HG03103 (cell line): Measurements from ENCODE around the gene MSLN.
A peak's percentile ranks its signal among the peaks of the same experiment; 100 is the strongest.

Source experiments
- ATAC-seq: cut with Tn5 transposase; IDR thresholded peaks from one replicate; pipeline ENCODE4 v1.9.1; 2021; ENCODE audit warnings: low read depth; ENCODE audit not compliant: unreplicated experiment

Gene MSLN

DNA sequence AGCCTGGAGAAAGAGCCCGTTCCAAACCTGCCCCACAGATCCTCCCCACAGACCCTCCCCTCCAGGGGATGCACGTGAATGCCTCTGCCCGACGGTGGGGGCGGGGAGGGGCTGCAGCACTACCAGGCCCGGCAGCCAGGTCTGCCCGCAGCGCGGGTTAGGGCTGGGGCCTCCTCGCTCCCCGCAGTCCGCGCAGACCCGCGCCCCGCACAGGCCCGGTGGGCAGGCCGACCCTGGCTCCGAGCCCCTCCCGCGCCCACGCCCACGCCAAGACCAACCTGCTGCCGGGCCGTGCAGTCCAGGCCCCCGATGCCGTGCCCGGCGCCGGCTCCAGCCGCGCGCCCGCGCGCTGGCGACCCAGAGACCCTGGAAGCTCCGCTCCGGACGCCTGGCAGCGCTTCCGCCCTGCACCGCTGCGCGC is 27.5 kb downstream of the MSLN start, which contains the start of gene RPUSD1:
TSS of gene RPUSD1 (minus strand) at position 404 of the 421 bp plus-strand sequence. CDS start 644 bp downstream, outside the sequence.
- peak; percentile 18 for ATAC-seq

DNA sequence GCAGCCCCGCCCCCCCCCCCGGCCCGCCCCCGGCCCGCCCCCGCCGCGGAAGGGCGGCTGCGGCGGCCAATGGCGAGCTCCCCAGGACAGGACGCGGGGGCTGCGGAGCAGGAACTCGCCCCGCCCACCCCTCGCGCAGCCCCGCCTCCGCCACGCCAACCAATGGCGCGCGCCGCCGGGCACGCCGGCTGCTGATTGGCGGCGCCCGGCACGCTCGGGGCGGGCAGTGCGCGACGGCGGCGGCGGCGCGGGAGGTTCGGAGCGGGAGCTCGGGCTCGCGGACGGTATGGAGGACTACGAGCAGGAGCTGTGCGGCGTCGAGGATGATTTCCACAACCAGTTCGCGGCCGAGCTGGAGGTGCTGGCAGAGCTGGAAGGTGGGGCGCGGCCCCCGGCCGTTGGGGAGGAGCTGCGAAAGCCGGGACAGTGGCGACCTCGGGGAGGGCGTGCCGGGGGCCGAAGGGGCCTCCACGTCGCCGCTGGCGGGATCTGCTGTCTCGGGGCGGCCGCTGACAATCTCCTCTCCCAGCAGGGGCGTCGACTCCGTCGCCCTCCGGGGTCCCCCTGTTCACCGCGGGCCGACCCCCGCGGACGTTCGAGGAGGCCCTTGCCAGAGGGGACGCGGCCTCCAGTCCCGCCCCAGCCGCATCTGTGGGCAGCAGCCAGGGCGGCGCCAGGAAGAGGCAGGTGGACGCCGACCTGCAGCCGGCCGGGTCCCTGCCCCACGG is 28.0 kb downstream of the MSLN start, which contains the start of gene CHTF18:
TSS of gene CHTF18 (plus strand) at position 222 of the 728 bp plus-strand sequence. CDS start at position 287, 65 bp downstream.
- peak; percentile 75 for ATAC-seq

DNA sequence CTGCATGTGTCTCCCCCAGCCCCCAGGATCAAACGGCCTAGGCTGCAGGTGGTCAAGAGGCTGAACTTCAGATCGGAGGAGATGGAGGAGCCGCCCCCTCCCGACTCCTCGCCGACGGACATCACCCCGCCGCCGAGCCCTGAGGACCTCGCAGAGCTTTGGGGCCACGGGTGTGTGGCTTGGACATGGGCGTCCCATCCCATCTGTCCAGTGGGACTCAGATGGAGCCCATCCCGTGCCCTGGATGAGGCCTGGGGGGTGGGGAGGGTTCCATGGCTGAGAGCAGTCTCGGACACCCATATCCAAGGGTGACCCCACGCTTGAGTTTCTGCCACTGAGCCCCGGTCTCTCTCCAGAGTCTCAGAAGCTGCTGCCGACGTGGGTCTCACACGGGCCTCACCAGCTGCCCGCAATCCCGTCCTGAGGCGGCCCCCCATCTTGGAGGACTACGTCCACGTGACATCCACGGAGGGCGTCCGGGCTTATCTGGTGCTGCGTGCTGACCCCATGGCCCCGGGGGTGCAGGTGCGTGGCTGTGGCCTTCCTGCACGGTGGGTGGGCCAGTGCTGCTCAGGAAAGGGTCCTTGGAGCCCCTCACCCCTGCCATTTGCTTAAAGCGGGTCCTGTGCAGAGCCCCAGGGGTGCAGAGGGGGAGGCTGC is 28.8 kb downstream of the MSLN start:
- ATAC-seq: no peak

DNA sequence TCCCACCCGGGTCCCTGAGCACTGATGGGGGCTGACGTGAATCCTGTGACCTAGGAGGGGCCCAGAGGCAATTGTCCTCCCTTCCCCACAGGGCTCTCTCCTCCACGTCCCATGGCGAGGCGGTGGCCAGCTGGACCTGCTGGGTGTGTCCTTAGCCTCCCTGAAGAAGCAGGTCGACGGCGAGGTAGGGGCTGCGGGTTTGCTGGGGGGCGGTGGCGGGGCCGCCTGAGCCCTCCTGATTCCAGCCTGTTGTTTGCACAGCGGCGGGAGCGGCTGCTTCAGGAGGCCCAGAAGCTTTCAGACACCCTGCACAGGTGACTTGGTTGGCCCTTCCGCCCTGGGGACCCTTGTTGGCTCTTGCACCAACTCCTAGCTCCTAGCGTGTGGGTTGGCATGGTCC is 29.6 kb downstream of the MSLN start:
- ATAC-seq: no peak

DNA sequence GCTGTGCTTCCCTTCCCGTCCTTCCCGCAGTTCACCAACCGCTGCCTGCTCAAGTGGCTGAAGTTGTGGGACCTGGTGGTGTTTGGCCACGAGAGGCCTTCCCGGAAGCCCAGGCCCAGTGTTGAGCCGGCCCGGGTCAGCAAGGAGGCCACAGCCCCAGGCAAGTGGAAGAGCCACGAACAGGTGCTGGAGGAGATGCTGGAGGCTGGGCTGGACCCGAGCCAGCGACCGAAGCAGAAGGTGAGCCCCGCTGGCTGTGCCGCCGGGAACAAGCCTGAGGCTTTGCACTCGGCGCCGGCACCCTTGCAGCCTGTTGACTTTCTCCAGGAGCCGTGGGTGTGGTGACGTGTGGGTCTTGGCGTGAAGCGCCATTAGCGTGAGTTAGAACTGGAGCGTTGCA is 30.6 kb downstream of the MSLN start:
- no peak for ATAC-seq

DNA sequence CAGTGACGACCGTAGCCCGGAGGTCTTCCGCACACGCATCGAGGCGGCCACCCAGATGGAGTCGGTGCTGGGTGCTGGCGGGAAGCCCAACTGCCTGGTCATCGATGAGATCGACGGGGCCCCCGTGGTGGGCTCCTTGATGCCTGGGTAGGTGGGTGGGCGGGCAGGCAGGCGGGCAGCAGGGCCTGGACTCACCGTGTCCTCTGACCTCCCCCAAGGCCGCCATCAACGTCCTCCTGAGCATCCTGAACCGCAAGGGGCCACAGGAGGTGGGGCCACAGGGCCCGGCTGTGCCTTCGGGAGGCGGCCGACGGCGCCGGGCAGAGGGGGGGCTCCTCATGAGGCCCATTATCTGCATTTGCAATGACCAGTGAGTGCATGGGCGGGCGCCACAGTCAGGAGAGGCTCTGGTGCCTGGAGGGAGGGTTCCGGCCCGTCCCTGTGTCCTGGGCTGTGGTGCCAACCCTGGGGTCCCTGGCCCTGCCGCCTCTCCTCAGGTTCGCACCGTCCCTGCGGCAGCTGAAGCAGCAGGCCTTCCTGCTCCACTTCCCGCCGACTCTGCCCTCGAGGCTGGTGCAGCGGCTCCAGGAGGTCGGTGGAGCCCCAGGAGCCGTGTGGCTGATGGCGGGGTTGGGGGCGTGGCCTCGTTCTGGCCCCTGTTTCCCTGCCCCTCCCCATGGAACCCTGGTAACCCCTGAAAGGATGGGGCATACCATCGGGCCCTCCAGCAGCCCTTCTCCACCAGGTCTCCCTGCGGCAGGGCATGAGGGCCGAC is 31.9 kb downstream of the MSLN start:
- ATAC-seq: no peak

DNA sequence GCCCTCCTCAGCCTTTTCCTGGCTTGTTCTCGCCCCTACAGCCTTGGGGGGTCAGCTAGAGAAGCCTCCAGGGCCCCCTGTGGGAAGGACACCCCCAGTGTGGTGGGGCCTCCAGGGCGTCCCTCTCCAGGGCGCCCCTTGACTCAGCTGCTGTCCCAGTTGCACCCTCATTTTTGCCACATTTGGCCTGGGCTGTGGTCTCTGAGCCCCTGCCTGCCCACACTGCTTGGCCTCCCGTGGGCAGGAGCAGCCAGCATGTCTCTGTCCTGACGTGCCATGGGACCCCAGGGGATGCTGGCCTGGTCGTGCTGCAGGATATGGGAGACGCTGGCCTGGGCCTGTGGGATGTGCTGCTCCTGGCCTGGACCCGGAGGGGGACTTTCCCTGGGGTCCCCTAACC is 32.9 kb downstream of the MSLN start:
- no peak for ATAC-seq

DNA sequence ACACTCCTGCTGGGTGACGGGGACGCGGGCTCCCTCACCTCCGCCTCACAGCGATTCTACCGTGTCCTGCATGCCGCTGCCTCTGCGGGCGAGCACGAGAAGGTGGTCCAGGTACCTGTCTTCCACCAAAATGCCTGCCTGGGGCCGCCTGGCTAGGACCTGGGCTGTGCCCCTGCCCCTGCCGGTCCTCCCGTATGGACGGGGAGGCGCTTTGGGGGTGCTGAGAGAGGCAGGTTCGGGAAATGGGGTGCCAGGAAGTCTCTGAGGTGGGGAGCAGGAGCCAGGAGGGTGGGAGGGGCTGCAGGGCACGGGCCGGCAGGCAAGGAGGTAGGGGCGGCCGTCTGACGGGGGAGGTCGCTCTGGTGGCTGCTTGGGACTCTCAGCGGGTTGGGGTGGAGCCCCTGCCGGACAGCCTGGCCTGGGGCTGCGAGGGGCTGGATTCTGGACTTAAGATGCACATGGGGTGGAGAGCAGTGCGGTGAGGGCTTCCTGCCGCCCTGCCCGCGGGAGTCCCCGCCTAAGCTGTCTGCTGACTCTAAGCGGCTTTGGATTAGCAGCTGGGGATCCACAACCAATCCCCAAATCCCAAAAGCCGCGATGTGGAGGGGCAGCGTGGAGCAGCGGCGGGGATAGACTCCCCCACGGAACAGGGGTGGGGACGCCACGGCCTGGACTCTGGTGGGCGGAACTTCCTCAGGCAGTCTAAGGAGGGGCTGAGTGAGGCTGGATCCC is 33.7 kb downstream of the MSLN start:
- no peak for ATAC-seq

DNA sequence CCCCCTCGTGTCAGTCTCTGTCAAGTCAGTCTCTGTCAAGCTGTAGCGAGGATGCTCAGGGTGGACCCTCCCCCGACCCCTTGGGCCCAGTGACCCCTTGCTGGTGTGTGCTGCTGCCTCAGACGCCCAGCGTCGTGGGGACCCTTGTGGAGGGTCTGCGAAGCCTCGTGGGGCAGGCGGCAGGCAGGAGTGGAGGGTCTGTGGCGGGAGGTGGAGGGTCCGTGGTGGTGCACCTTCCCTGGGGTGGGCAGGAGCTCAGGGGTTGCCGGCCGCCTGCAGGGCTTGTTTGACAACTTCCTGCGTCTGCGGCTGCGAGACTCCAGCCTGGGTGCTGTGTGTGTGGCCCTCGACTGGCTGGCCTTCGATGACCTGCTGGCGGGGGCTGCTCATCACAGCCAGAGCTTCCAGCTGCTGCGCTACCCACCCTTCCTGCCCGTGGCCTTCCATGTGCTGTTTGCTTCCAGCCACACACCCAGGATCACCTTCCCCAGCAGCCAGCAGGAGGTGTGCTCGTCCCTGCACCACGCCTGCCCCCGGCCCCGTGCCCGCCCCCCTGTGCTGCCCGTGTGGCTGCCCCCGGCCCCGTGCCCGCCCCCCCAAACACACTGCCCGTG is 34.4 kb downstream of the MSLN start:
- no peak for ATAC-seq

DNA sequence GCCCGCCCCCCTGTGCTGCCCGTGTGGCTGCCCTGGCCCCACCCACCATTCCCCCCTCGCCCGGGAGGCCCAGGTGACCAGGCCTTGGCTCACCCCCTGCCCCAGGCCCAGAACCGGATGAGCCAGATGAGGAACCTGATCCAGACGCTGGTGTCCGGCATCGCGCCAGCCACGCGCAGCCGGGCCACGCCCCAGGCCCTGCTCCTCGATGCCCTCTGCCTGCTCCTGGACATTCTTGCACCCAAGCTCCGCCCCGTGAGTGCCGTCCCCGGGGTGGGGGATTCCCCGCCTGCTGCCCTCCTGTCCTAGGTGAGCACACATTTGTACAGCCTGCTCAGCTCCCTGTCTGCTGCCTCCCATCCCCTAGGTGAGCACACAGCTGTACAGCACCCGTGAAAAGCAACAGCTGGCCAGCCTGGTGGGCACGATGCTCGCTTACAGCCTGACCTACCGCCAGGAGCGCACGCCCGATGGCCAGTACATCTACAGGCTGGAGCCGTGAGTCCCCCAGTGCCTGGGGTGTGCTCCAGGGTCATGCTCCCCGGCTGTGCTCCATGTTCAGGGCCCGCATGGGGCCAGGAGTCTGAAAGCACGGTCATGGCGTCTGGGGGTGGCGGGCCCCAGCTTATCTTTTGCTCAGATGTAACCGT is 35.2 kb downstream of the MSLN start:
- no peak for ATAC-seq

DNA sequence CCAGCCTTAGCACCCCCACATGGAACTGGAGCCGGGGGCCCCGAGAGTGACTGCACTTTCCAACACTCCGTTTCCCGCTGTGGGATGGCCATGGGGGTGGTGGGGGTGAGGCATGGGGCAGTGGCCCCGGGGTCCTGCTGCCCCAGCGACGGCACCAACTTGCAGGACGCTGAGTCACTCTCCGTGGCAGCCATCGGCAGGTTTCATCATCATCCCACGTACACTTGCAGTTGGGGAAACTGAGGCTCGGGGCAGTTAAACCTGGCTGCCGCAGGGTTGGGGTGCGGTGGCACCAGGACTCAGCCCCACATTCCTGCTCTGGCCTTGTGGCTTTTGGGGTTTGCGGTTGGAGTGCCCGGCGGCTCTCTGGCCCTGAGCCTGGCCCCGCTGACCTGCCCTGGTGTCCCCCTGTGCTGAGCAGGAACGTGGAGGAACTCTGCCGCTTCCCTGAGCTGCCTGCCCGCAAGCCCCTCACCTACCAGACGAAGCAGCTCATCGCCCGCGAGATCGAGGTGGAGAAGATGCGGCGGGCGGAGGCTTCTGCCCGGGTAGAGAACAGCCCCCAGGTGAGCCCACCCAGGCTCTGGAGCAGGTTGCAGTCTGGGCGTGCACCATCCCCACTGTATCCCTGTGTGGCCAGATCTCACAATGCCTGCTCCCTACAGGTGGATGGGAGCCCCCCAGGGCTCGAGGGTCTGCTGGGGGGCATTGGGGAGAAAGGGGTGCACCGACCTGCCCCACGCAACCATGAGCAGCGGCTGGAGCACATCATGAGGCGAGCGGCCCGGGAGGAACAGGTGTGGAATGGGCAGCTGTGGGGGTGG is 36.0 kb downstream of the MSLN start:
- ATAC-seq: no peak

DNA sequence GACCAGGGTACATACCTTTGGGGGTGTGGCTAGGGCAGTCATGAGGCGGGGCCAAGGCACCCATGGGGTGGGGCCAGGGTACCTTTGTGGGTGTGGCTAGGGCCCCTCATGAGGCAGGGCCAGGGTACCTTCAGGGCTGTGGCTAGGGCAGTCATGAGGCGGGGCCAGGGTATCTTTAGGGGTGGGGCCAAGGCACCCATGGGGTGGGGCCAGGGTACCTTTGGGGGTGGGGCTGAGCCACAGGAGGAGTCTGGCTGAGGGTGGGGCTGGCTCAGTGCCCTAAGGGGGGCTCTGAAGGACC is 36.5 kb downstream of the MSLN start:
- ATAC-seq: no peak

DNA sequence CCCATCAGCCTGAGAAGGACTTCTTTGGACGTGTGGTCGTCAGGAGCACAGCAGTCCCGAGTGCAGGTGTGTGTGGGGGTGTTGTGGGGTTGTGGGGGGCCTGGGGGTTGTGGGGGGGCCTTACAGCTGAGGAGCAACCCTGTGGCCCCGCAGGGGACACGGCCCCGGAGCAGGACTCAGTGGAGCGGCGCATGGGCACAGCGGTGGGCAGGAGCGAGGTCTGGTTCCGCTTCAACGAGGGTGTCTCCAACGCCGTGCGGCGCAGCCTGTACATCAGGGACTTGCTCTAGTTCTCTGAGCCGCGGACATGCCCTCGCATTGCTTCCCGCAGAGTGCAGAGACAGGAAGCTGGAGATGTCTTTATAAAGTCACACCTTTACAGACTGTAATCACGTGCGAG is 37.2 kb downstream of the MSLN start:
- ATAC-seq: no peak

DNA sequence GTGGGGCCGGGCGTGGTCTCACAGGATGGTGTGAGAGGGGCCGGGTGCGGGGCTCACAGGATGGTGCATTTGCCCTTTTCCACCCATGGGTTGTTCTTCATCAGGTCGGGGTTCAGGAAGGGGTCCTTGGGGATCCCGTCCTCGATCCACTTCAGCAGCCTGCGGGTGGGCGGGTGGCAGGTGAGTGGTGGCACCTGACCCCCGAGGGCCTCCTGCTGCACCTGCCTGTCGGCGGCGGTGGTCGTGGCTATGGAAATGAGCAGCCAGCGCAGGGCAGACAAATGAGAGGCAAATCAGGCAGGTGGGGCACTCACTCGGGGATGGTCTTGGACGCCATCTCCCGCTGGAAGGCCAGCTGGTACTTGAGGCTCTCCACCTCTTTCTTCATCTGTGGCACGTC is 38.1 kb downstream of the MSLN start:
- ATAC-seq: no peak

DNA sequence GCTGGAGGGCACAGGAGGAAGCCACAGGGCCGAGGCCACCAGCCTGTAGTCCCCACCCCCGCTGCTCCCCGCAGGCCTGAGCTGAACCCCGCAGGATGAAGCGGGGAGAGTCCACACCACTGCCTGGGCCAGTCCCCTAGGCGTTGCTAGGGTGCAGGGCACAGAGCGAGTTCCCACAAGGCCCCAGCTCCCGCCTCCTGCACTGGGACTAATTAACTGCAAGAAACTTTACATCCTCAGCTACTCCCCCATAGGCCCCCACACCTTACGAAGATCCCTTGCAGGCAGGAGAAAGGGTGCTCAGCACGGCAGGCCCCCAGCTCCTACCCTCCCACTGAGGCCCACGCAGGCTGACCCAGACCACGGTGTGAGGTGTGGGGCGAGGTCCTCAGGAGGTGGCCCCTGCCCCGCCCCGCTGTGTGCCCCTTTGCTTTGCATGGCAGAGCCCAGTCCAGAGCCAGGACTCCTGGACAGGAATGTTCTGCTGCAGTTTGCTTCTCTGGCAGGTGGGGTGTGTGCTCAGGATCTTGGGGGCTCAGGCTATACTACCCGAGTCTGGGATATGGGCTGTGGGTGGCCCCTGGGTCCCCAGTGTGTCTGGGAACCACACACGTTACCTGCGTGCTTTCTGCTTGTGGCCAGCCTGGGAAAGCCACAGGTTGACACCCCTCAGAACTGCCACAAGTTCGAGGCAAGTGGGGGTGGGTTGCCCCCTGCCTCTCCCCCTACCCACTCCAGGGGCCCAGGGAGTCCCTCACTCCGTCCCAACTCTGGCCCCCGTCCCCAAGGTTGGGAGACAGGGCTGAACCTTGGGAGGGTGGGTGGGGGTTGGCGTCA is 38.8 kb downstream of the MSLN start:
- ATAC-seq: no peak

DNA sequence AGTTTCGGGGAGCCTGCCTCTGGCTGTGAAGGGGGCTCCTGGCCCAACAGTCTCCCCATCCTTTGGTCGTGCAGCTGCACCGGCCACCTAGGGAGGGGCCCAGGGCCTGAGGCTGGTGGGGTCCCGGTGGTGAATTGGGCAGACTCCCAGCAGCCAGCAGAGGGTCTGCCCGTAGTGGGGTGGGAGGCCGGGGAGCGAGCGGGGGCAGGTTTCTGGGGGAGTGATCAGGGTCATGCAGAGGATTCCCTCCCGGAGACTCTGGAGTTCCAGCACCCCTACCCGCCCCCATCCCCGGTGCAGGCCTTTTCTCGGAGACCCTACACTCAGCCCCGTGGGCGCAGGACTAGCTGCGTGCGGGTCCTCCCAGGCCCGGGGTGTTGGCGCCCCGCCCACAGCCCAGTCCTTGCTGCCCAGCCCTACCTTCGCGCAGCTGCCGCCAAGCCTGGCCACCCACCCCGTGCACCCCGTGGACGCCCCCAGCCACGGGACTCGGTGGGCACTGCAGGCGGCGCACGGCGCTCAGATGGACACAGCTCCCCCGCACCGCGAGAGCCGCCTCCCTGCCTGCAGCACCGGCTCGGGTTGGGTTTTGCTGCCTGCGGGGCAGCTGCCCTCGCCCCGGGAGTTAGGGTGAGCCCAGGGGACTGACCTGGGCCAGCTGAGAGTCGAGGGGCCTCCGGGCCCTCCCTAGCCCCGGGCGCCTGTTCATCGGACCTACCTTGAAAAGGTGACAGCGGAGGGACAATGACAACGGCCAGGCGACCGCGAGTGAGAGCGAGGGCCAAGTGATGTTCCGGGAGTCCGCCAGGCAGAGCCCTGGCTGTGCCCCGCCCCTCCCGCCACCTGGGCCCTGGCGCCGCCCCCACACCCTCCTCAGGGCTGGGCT is 39.7 kb downstream of the MSLN start, which contains the start of gene GNG13:
TSS of gene GNG13 (minus strand) at position 787 of the 886 bp plus-strand sequence. CDS start 1,657 bp downstream, outside the sequence.
- ATAC-seq: no peak
